GM23338 (cell line): Measurements from ENCODE around the gene C4orf54.

Experiments
- CREB1 ChIP-seq: fragments of 250-450 bp; sonication (Bioruptor Pico); IDR thresholded peaks from 2 replicates; pipeline ENCODE4 v1.5.0; 2020; ENCODE audit warnings: low read depth, mild to moderate bottlenecking, moderate library complexity
- CTCF ChIP-seq, 2 experiments: fragments of 200-600 bp in 1 of 2; sonication (generic) in 1 of 2; conservative IDR thresholded peaks; 2 replicates each; pipeline versions ENCODE4 v1.5.1 to v1.6.1; 2016 to 2017; ENCODE audit warnings: antibody characterized with exemption in 2 of 2, low read depth in 2 of 2, mild to moderate bottlenecking in 2 of 2, moderate library complexity in 1 of 2
- EZH2 ChIP-seq: fragments of 200-600 bp; sonication (generic); IDR thresholded peaks from one replicate; pipeline ENCODE4 v1.8.0; 2017; ENCODE audit warnings: antibody characterized with exemption, mild to moderate bottlenecking, low read depth; ENCODE audit not compliant: unreplicated experiment
- JUNB ChIP-seq: IDR thresholded peaks from one replicate; pipeline ENCODE4 v1.6.1; 2016; ENCODE audit warnings: antibody characterized with exemption; ENCODE audit not compliant: unreplicated experiment
- NANOG ChIP-seq: IDR thresholded peaks from 2 replicates; pipeline ENCODE4 v1.6.1; 2016; ENCODE audit warnings: antibody characterized with exemption, borderline replicate concordance
- POLR2AphosphoS5 ChIP-seq: IDR thresholded peaks from 2 replicates; pipeline ENCODE4 v1.6.1; 2016; ENCODE audit warnings: antibody characterized with exemption, low read depth
- REST ChIP-seq: IDR thresholded peaks from one replicate; pipeline ENCODE4 v1.6.1; 2018; ENCODE audit warnings: antibody characterized with exemption; ENCODE audit not compliant: unreplicated experiment
- STAT1 ChIP-seq: IDR thresholded peaks from one replicate; pipeline ENCODE4 v1.6.1; 2016; ENCODE audit warnings: antibody characterized with exemption; ENCODE audit not compliant: unreplicated experiment
- ZNF114 ChIP-seq: fragments of 250-450 bp; sonication (Bioruptor Pico); IDR thresholded peaks from 2 replicates; pipeline ENCODE4 v1.5.0; 2020; ENCODE audit warnings: mild to moderate bottlenecking, moderate library complexity
- ZNF331 ChIP-seq: fragments of 250-450 bp; sonication (Bioruptor Pico); IDR thresholded peaks from 2 replicates; pipeline ENCODE4 v1.5.0; 2020; ENCODE audit warnings: low read depth, mild to moderate bottlenecking, moderate library complexity

- TF ChIP-seq CTCF (conservative IDR thresholded peaks at IDR 0.05; ENCODE audit: low read depth in 2 of 2) (no peak), POLR2AphosphoS5 (no peak), CREB1 (CRISPR knock-in tag) (no peak), JUNB (no peak), REST (no peak), STAT1 (no peak), ZNF114 (no peak), NANOG (no peak), EZH2 (no peak), ZNF331 (CRISPR knock-in tag) (no peak)
Measured at GRCh38 chr4:99624141-99624719, 33.4 kb downstream of the C4orf54 start.
